NOMO-1 treated with DMSO at 0.1 percent for 48 hours (cell line): ENCODE measurements around the gene ZNF593.
A peak's percentile ranks its signal among the peaks of the same experiment; 100 is the strongest.

Experiments used
- DNase-seq: peaks from one replicate; lab custom pipeline; 2025; ENCODE audit not compliant: unreplicated experiment; lab: John Stamatoyannopoulos, UW

Gene ZNF593

DNA sequence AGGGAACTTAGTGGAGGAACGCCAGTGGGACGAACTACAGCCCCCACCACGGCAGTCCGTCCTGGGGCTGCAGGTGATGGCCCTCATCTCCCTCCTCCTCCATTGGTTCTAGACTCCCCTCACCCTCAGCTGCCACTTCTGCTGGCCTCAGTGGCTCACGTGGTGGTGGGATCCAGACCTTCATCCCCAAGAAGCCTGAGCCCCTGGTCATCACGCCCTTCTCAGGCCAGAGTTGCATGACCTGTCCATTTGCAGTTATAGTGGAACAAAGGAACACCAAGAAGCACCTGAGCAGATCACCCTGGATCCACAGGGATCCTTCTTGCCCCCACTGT is 23.8 kb upstream of the ZNF593 start:
- no peak for DNase-seq

GRCh38 chr1:26148887-26149286 is 20.8 kb upstream of the ZNF593 start:
- DNase-seq, result no peak

GRCh38 chr1:26153966-26154532 is 15.7 kb upstream of the ZNF593 start:
- no peak for DNase-seq

GRCh38 chr1:26154750-26155149 is 15.0 kb upstream of the ZNF593 start:
- no peak for DNase-seq

GRCh38 chr1:26155370-26156284 is 14.1 kb upstream of the ZNF593 start:
- DNase-seq, result no peak

- DNase-seq, result no peak
Observed at GRCh38 chr1:26156285-26157038, 13.2 kb upstream of the ZNF593 start.

GRCh38 chr1:26158271-26158907 is 11.3 kb upstream of the ZNF593 start:
- DNase-seq, result no peak

- DNase-seq, result no peak
Observed at GRCh38 chr1:26158908-26159742, 10.6 kb upstream of the ZNF593 start, which contains the start of gene FAM110D. TSS of gene FAM110D (plus strand) at chr1:26159079. CDS start at chr1:26161292, 2,213 bp downstream.

GRCh38 chr1:26159743-26160039 is 10.0 kb upstream of the ZNF593 start:
- DNase-seq, result no peak

- no peak for DNase-seq
Observed at GRCh38 chr1:26160527-26161414, 8.9 kb upstream of the ZNF593 start.

DNA sequence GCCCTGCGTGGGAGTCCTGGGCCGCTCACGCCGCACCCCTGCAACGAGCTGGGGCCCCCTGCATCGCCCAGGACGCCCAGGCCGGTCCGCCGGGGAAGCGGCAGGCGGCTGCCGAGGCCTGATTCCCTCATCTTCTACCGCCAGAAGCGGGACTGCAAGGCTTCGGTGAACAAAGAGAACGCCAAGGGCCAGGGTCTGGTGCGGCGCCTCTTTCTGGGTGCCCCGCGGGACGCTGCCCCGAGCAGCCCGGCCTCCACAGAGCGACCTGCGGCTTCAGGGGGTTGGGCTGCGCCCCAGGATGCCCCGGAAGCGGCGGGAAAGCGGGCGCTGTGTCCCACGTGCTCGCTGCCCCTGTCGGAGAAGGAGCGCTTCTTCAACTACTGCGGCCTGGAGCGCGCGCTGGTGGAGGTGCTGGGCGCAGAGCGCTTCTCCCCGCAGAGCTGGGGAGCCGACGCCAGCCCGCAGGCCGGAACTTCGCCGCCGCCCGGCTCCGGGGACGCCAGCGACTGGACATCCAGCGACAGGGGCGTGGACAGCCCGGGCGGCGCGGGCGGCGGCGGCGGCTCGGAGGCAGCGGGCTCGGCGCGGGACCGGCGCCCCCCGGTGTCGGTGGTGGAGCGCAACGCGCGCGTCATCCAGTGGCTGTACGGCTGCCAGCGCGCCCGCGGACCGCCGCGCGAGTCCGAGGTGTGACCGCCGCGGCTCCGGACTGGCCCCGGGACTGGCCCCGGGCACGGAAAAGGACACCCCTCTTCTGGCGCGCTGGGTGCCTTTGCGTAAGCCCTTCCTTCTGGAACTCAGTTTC is 8.1 kb upstream of the ZNF593 start:
- DNase-seq, result peak; percentile 36

DNA sequence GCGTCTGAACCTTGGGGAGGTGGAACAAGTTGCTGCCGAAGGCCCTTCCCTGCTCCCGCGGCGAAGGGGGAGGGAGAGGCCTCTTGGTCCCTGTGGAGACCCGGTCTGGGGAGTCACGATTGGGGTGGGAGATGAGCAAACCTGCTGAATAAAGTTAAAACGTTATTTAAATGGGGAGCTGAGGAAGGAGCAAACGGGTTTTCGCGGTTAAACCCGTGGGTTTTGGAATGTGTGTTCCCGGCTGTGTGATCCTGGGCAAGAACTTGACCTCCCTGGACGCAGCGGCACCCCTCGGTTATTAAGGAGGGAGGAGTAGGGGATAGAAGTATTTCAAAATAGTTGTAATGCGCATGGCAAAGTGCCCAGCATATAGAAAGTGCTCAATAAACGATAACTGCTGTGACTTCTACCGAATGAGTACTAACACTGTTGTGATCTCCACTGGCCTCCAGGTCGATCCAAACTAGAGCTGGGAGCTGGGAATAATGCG is 7.4 kb upstream of the ZNF593 start:
- no peak for DNase-seq

DNA sequence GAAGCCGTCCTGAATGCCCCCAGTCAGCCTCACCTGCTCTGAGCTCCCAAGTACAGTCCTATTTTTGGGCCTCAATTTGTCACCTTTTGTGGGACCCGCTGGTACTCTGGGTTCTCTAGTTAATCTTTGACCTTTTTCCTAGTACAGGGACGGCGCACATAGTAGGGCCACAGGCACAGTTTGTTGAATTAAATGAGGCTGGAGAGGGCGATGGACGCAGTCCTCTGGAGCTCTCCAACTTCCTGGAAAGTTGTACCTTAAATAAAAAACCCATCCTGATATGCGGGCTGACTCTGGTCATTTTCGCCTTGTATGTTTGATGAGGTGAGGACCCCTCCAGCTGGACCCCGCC is 6.0 kb upstream of the ZNF593 start:
- DNase-seq, result no peak

GRCh38 chr1:26164036-26164860 is 5.5 kb upstream of the ZNF593 start:
- no peak for DNase-seq

DNA sequence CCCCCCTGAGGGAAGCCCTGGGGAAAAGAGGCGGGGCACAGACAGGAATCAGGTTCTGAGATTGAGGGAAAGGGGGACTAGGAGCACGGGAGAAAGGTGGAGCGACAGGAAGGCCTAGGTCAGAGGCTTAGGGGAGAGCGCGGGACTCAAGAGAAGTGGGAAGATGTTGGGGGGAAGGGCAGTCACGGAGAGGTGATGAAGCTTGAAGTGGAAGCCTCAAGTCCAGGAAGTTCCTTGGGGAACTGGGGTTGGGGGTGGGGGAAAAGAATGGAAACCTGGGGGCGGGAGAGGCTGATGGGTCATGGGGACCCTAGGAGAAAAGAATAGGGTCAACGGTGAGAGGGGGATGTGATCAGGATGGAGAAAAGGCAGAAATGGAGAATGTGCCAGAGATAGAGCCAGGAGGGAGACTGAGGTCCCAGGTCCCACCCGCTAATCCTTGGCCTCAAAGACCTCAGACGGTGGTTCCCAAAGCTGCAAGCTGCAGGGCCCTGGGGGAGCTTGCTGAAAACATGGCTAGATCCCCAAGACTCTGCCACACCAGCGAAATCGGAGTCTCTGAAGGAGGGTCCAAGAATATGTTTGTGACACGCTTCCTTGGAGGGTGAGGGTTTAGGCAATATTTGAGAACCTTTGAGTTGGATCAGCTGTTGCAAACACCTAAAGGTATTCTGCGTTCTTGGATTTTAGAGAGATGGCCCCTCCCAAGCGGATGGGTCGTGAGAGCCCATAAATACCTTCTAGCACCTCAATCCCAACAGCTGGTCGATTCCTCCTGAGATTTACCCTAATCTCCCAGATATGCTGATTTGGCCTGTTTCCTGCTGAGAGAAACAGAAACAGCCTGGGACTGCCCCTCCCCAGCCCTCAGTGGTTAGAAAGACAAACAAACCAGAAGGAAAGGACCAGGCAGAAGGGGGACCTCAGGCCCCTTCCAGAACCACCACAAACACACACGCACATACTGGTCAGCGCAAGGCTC is 4.6 kb upstream of the ZNF593 start:
- DNase-seq, result no peak

DNA sequence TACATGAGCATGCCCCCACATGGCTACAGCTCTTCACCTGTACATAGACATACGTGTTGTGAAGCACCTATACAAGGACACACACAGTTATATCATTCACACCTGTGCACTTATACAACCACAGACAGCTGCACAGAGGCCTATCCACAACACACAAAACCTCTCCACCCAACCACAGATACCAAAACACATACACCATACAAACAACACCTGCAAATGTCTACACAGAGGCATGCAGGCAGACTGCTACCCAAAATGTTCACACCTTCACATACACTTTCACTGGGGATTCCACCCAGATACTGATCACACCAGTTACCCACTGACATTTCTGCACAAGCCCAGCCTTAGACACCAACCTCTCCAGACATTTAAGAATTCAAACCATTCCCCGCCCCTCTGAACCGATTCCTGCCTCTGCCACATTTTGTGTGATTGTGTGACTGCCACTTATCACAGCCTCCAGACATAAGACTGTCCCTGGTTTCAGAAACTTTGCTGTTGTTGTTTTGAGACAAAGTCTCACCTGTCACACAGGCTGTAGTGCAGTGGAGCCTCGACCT is 2.9 kb upstream of the ZNF593 start:
- no peak for DNase-seq
